Measurements from ENCODE around the gene LAPTM4A. TPM values are rescaled to one million over a fixed set of nuclear protein-coding genes. Genes with fewer than 3 reads are reported as not detected.

Gene LAPTM4A
- polyA plus RNA-seq, 1 donor (not counting 4 experiments of a cell fraction or from before 2014, with no cell fraction given) = 509 TPM

DNA sequence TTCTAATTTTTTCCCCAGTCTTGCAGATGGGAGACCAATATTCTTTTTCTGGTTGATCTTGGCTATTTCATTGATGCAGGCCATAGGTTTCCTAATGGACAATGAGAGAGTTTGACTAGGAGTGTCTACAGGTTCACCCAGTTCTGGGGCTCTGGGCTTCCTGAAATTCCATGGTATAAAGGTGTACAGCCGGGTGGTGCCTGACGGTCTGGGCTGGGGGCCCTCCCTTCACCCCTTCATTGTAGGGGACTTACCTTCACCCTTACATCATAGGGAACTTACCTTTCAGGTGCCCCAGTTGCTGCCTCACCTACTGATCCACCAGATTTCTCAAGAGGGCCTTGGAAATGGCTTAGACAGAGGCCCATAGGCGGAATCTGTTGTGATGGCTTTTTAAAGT is 13.0 kb upstream of the LAPTM4A start:
- Histone ChIP-seq H3K9me1 (ENCODE audit: control insufficient read depth, extremely low read depth, insufficient read depth, low read length) (no peaks in the 10 kb centered on the region), H3K9me3 (ENCODE audit: control insufficient read depth, low read depth, low read length) (no peaks in the 10 kb centered on the region), H3K79me2 (ENCODE audit: control insufficient read depth, insufficient read depth, low read length) (no peaks in the 10 kb centered on the region), H2AFZ (ENCODE audit: control insufficient read depth, low read length) (no peak overlapping the region), H3K4me2 (ENCODE audit: control insufficient read depth, extremely low read depth, insufficient read depth, low read depth, low read length) (peak overlapping the region; percentile 9), H3K36me3 (ENCODE audit: control insufficient read depth in 2 of 2, extremely low read depth in 1 of 2, insufficient read depth in 2 of 2, low read length in 2 of 2) (no peaks in the 10 kb centered on the region), H3K27ac (ENCODE audit: control insufficient read depth, insufficient read depth, low read length) (no peak overlapping the region), H3K9ac (ENCODE audit: control insufficient read depth, extremely low read depth, insufficient read depth, low read length) (no peak overlapping the region), H3K4me3 (ENCODE audit: control insufficient read depth in 2 of 3, extremely low read depth in 1 of 3, insufficient read depth in 2 of 3, low read depth in 1 of 3, low read length in 3 of 3) (no peak overlapping the region), H3K4me1 (ENCODE audit: control insufficient read depth, extremely low read depth, insufficient read depth, low read length) (peaks cover 40% of the 10 kb centered on the region), H3K27me3 (ENCODE audit: control insufficient read depth, extremely low read depth, insufficient read depth, low read length) (no peaks in the 10 kb centered on the region), H4K20me1 (ENCODE audit: control insufficient read depth, extremely low read depth, insufficient read depth, low read length) (no peaks in the 10 kb centered on the region)
- TF ChIP-seq EZH2 (IDR thresholded peaks at IDR 0.05; ENCODE audit: low read length) = no peak
- TF ChIP-seq, protein P1, sequence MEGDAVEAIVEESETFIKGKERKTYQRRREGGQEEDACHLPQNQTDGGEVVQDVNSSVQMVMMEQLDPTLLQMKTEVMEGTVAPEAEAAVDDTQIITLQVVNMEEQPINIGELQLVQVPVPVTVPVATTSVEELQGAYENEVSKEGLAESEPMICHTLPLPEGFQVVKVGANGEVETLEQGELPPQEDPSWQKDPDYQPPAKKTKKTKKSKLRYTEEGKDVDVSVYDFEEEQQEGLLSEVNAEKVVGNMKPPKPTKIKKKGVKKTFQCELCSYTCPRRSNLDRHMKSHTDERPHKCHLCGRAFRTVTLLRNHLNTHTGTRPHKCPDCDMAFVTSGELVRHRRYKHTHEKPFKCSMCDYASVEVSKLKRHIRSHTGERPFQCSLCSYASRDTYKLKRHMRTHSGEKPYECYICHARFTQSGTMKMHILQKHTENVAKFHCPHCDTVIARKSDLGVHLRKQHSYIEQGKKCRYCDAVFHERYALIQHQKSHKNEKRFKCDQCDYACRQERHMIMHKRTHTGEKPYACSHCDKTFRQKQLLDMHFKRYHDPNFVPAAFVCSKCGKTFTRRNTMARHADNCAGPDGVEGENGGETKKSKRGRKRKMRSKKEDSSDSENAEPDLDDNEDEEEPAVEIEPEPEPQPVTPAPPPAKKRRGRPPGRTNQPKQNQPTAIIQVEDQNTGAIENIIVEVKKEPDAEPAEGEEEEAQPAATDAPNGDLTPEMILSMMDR (optimal IDR thresholded peaks at IDR 0.05 in 1 of 3, IDR thresholded peaks at IDR 0.05 in 1 of 3, conservative IDR thresholded peaks at IDR 0.05 in 1 of 3; ENCODE audit: extremely low read depth in 1 of 3, insufficient read depth in 2 of 3, low read length in 3 of 3) = no peak
- DNase-seq (ENCODE audit: low read depth, low spot score) (no peak), FAIRE-seq (no peak)
- dilution Hi-C loops (cut with MboI; ENCODE audit: extremely low pct_ligation_motif_present, low sequenced_read_pairs) = no loop called here

DNA sequence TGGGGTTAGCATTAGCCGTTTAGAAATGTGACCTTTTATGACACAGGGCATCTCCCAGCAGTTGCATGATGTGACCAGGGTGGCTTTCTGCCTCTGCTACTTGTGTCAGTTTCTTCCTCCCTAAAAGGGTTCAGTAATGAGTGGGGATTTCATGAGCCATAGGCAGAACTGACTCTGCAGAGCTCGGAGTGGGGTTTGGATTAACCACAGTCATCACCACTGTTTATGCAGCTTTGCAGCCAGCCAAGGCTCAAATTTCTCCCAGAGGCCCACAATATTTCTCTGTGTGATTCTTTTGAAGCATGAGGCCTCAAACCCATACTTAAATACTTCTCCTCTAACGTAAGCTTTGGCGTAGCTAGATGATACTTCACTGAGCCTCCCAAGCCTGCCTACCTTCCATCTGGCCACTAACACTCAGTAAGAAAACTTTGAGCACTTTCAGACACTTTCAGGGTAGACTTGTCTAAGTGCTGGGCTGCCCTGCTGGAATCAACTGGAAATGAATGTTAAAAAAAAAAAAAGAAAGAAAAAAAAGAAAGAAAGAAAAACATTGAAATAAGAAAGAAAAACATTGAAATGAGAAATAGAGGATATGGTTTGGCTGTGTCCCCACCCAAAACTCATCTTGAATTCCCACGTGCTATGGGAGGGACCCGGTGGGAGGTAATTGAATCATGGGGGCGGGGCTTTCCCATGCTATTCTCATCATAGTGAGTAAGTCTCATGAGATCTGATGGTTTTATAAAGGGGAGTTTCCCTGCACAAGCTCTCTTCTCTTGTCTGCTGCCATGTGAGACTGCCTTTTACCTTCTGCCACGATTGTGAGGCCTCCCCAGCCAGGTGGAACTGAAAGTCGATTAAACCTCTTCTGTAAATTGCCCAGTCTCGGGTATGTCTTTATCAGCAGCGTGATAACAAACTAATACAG is 11.5 kb upstream of the LAPTM4A start:
- Histone ChIP-seq H3K4me3 (ENCODE audit: control insufficient read depth in 2 of 3, extremely low read depth in 1 of 3, insufficient read depth in 2 of 3, low read depth in 1 of 3, low read length in 3 of 3) (no peak overlapping the region), H3K9me1 (ENCODE audit: control insufficient read depth, extremely low read depth, insufficient read depth, low read length) (no peaks in the 10 kb centered on the region), H3K4me2 (ENCODE audit: control insufficient read depth, extremely low read depth, insufficient read depth, low read depth, low read length) (no peak overlapping the region), H3K36me3 (ENCODE audit: control insufficient read depth in 2 of 2, extremely low read depth in 1 of 2, insufficient read depth in 2 of 2, low read length in 2 of 2) (no peaks in the 10 kb centered on the region), H3K9ac (ENCODE audit: control insufficient read depth, extremely low read depth, insufficient read depth, low read length) (no peak overlapping the region), H3K9me3 (ENCODE audit: control insufficient read depth, low read depth, low read length) (no peaks in the 10 kb centered on the region), H3K79me2 (ENCODE audit: control insufficient read depth, insufficient read depth, low read length) (no peaks in the 10 kb centered on the region), H4K20me1 (ENCODE audit: control insufficient read depth, extremely low read depth, insufficient read depth, low read length) (no peaks in the 10 kb centered on the region), H3K4me1 (ENCODE audit: control insufficient read depth, extremely low read depth, insufficient read depth, low read length) (peaks cover 33% of the 10 kb centered on the region), H3K27me3 (ENCODE audit: control insufficient read depth, extremely low read depth, insufficient read depth, low read length) (no peaks in the 10 kb centered on the region), H3K27ac (ENCODE audit: control insufficient read depth, insufficient read depth, low read length) (no peak overlapping the region), H2AFZ (ENCODE audit: control insufficient read depth, low read length) (no peak overlapping the region)
- no peak for FAIRE-seq
- dilution Hi-C loops (cut with MboI; ENCODE audit: extremely low pct_ligation_motif_present, low sequenced_read_pairs) = no loop called here
- DNase-seq (ENCODE audit: low read depth, low spot score) = no peak
- TF ChIP-seq EZH2 (IDR thresholded peaks at IDR 0.05; ENCODE audit: low read length) = no peak
- TF ChIP-seq, protein P1 (optimal IDR thresholded peaks at IDR 0.05 in 1 of 3, IDR thresholded peaks at IDR 0.05 in 1 of 3, conservative IDR thresholded peaks at IDR 0.05 in 1 of 3; ENCODE audit: extremely low read depth in 1 of 3, insufficient read depth in 2 of 3, low read length in 3 of 3) = no peak

All from keratinocyte (primary cell).